OCI-LY3 (cell line): ENCODE results near the gene TRABD2B.

Experiments
- H2AFZ ChIP-seq: fragments of 200-600, 300-600 bp; shearing (Covaris generic); 2 replicates; pipeline ENCODE4 v1.6.0; 2014; ENCODE audit warnings: antibody characterized with exemption, low read depth, low read length
- H3K27ac ChIP-seq: fragments of 200-600, 300-600 bp; sonication (generic); 2 replicates; pipeline ENCODE4 v1.5.1; 2014; ENCODE audit warnings: mild to moderate bottlenecking, low read length, moderate library complexity, mixed read lengths
- H3K27me3 ChIP-seq: fragments of 200-600, 300-600 bp; sonication (generic); 2 replicates; pipeline ENCODE4 v1.6.1; 2014; ENCODE audit warnings: low read depth, low read length, mixed read lengths
- H3K36me3 ChIP-seq: fragments of 200-600, 300-600 bp; sonication (generic); replicated peaks from 2 replicates; pipeline ENCODE3; 2014; ENCODE audit warnings: low read depth, low read length, mixed read lengths
- H3K4me1 ChIP-seq: fragments of 300-600, 200-600 bp; sonication (generic); 2 replicates; pipeline ENCODE4 v1.6.1; 2014; ENCODE audit warnings: low read length, mixed read lengths
- H3K4me2 ChIP-seq: fragments of 200-600, 300-600 bp; sonication (generic); 2 replicates; pipeline ENCODE4 v1.6.1; 2014; ENCODE audit warnings: low read length, mixed read lengths
- H3K4me3 ChIP-seq: fragments of 300-600, 200-600 bp; sonication (generic); 2 replicates; pipeline ENCODE4 v1.5.1; 2014; ENCODE audit warnings: antibody characterized with exemption, mild to moderate bottlenecking, low read length, moderate library complexity
- H3K79me2 ChIP-seq: fragments of 300-600, 200-600 bp; shearing (Covaris generic); 2 replicates; pipeline ENCODE4 v1.6.1; 2014; ENCODE audit warnings: mild to moderate bottlenecking, low read length, mixed read lengths
- H3K9ac ChIP-seq: fragments of 300-600, 200-600 bp; shearing (Covaris generic); 2 replicates; pipeline ENCODE4 v1.6.0; 2014; ENCODE audit warnings: mild to moderate bottlenecking, low read length, moderate library complexity
- H3K9me3 ChIP-seq: fragments of 200-600, 300-600 bp; shearing (Covaris generic); 2 replicates; pipeline ENCODE4 v1.6.1; 2014; ENCODE audit warnings: low read length, mixed read lengths; ENCODE audit not compliant: insufficient read depth
- H4K20me1 ChIP-seq: fragments of 200-600, 300-600 bp; sonication (generic); 2 replicates; pipeline ENCODE4 v1.6.1; 2016; ENCODE audit warnings: low read length, mixed read lengths; ENCODE audit not compliant: insufficient read depth
- EZH2phosphoT487 ChIP-seq: fragments of 200-600 bp; shearing (Covaris generic); IDR thresholded peaks from 2 replicates; pipeline ENCODE4 v1.6.1; 2018; ENCODE audit warnings: antibody characterized with exemption, mixed run types, low read depth
- TF ChIP-seq, protein P1 (sequence below): fragments of 200-600, 300-600 bp; sonication (generic); IDR thresholded peaks from 2 replicates; pipeline ENCODE4 v1.5.1; 2014; ENCODE audit warnings: antibody characterized with exemption, low read length, low read depth

TRABD2B gene

DNA sequence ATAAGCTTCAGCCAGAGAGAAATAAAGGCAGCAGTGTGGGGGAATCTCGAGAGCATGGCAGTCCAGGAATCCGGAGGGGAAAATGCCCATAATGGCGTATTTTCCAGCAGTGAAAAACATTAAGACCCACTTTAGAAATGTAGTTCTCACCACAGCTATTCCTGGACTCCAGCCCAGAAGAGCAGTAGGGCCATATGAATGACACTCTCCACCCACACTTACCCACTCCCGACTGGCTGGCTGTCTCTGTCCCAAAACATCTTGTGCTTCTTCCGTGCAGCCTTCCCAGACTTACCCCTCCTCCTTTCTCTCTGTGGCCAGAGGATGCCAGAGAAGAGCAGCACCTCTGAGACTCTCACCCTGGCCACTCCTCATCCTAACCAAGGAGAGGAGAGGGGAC, 56.4 kb downstream of the TRABD2B start:
- Histone ChIP-seq H3K27me3 (peaks cover 4% of the 10 kb centered on the region; the same call in 1 of the 2 replicates), H3K9me3 (no peaks in the 10 kb centered on the region), H3K9ac (no peak overlapping the region), H3K4me3 (no peak overlapping the region), H3K4me1 (no peaks in the 10 kb centered on the region), H3K27ac (no peak overlapping the region), H3K79me2 (no peaks in the 10 kb centered on the region), H4K20me1 (no peaks in the 10 kb centered on the region), H3K4me2 (no peak overlapping the region), H3K36me3 (no peaks in the 10 kb centered on the region), H2AFZ (no peak overlapping the region)
- TF ChIP-seq, protein P1, sequence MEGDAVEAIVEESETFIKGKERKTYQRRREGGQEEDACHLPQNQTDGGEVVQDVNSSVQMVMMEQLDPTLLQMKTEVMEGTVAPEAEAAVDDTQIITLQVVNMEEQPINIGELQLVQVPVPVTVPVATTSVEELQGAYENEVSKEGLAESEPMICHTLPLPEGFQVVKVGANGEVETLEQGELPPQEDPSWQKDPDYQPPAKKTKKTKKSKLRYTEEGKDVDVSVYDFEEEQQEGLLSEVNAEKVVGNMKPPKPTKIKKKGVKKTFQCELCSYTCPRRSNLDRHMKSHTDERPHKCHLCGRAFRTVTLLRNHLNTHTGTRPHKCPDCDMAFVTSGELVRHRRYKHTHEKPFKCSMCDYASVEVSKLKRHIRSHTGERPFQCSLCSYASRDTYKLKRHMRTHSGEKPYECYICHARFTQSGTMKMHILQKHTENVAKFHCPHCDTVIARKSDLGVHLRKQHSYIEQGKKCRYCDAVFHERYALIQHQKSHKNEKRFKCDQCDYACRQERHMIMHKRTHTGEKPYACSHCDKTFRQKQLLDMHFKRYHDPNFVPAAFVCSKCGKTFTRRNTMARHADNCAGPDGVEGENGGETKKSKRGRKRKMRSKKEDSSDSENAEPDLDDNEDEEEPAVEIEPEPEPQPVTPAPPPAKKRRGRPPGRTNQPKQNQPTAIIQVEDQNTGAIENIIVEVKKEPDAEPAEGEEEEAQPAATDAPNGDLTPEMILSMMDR, result no peak
- TF ChIP-seq EZH2phosphoT487, result no peak

DNA sequence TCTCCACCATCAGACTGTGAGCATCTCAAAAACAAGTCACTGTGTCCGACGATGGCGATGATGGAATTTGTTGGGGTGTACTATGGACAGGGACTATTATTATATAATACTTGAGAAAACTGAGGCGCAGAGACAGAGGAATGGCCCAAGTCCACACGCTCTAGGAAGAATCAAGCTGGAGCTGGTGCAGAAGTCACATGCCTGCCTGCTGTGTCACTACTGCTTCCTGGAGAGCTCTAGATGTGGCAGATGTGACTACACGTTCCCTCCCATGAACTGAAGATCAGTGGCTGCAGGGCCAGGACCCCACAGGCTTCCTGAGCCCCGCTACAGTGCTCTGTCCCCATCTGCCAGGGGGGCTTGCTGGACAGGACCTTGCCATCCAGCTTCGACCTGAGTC, 56.9 kb downstream of the TRABD2B start:
- H3K36me3 ChIP-seq, result no peaks in the 10 kb centered on the region
- H3K27ac ChIP-seq, result no peak overlapping the region
- H3K9me3 ChIP-seq, result no peaks in the 10 kb centered on the region
- H4K20me1 ChIP-seq, result no peaks in the 10 kb centered on the region
- H3K4me2 ChIP-seq, result no peak overlapping the region
- no peaks in the 10 kb centered on the region for H3K4me1 ChIP-seq
- no peak overlapping the region for H3K9ac ChIP-seq
- no peaks in the 10 kb centered on the region for H3K79me2 ChIP-seq
- peaks cover 5% of the 10 kb centered on the region; the same call in 1 of the 2 replicates for H3K27me3 ChIP-seq
- no peak overlapping the region for H2AFZ ChIP-seq
- TF ChIP-seq EZH2phosphoT487, result no peak
- TF ChIP-seq, protein P1, result no peak
- H3K4me3 ChIP-seq, result no peak overlapping the region

DNA sequence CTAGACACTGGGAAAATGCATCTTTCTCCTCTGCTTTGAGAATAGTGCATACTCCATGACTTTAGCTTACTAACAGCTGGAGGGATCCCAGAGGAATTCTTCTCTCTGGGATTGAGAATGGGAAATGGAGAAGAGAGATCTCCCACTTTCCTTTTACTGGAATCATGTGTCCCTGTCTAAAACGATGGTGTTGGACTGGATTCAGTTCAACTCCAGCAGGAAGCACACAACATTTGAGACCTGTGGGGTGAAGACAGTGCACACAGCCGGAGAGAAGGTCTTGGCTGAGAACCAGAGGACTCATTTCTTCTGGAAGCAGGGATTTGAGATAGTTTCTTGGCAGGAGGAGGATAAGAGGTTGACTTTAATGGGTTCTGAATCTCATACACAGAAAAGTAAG, 58.7 kb downstream of the TRABD2B start:
- Histone ChIP-seq H3K36me3 (no peaks in the 10 kb centered on the region), H3K27me3 (peaks cover 5% of the 10 kb centered on the region; the same call in 1 of the 2 replicates), H3K9ac (no peak overlapping the region), H3K79me2 (no peaks in the 10 kb centered on the region), H2AFZ (no peak overlapping the region), H3K4me3 (no peak overlapping the region), H3K9me3 (no peaks in the 10 kb centered on the region), H3K4me1 (no peaks in the 10 kb centered on the region), H3K27ac (no peak overlapping the region), H3K4me2 (no peak overlapping the region), H4K20me1 (no peaks in the 10 kb centered on the region)
- TF ChIP-seq EZH2phosphoT487, result no peak
- TF ChIP-seq, protein P1, result no peak

DNA sequence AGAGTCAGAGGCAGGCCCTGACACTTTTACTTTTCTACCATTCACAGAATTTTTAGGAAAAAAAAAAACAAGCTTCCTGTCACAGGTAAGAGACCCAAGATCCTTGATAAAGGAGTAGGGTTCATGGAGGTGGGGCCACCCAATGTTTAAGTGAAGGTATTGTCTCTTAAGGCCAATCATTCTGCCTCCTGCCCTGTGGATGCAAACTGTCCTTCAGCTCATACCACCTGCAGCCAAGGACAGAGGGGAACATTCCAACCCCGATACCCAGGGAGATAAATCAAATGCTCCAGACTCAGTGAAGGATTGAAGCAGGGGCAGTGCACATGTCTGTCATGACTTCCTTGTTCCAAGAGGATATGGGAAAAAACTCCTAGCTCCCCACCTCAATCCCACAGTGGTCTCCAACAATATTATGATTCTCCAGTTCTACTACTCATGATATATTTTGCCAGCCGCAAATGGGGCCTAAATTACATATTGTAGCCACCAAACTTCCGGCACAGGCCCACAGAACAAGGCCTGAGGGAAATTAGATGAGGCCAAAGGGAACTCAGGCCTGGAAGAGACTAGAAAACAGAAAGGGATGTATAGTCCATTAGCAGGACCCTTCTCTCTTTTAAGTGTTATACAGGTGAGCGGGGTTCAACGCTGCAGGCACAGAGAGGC, 59.5 kb downstream of the TRABD2B start:
- TF ChIP-seq EZH2phosphoT487, result no peak
- TF ChIP-seq, protein P1, result no peak
- Histone ChIP-seq H3K27ac (no peak overlapping the region), H3K4me2 (no peak overlapping the region), H4K20me1 (no peaks in the 10 kb centered on the region), H2AFZ (no peak overlapping the region), H3K79me2 (no peaks in the 10 kb centered on the region), H3K9ac (no peak overlapping the region), H3K4me3 (no peak overlapping the region), H3K4me1 (no peaks in the 10 kb centered on the region), H3K27me3 (peaks cover 5% of the 10 kb centered on the region; the same call in 1 of the 2 replicates), H3K9me3 (no peaks in the 10 kb centered on the region), H3K36me3 (no peaks in the 10 kb centered on the region)
